Measurements from ENCODE around the gene PRDM15.

GRCh38 chr21:41859297-41859980 lies 19.7 kb downstream of the PRDM15 start:
- no peak for TF ChIP-seq POLR2A (IDR thresholded peaks at IDR 0.05)
- no peak for TF ChIP-seq CTCF (IDR thresholded peaks at IDR 0.05)

All from esophagus squamous epithelium (tissue), 4 donors.